ENCODE results near the gene RPE65. TPM values are rescaled to one million over a fixed set of nuclear protein-coding genes. Genes with fewer than 3 reads are reported as not detected.

The RPE65 gene
- total RNA-seq, result not detected in 2 replicates

DNA sequence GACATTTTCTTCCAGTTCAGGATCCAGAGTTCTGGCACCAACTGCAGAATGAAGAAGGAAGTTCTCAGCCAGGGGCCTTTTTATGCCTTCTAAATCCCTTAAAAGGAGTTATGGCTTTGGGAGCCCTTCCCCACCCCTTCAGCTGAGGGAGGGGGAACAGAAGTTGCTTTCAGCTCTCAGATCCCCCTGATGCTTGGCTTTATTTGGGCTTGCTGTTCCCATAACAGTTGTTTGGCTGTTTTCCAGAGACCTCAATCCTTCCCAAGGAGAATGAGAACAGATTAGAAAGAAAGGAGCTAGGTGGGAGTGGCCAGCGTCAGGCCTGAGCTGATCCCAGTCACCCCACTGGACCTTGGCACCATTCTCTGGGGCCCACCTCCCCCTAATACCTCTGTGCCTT, at the start of gene RPE65:
Gene RPE65, minus strand, starts transcription at position 54 of the 400 bp plus-strand sequence. Its CDS starts 49 bp downstream, at position 5.

DNA sequence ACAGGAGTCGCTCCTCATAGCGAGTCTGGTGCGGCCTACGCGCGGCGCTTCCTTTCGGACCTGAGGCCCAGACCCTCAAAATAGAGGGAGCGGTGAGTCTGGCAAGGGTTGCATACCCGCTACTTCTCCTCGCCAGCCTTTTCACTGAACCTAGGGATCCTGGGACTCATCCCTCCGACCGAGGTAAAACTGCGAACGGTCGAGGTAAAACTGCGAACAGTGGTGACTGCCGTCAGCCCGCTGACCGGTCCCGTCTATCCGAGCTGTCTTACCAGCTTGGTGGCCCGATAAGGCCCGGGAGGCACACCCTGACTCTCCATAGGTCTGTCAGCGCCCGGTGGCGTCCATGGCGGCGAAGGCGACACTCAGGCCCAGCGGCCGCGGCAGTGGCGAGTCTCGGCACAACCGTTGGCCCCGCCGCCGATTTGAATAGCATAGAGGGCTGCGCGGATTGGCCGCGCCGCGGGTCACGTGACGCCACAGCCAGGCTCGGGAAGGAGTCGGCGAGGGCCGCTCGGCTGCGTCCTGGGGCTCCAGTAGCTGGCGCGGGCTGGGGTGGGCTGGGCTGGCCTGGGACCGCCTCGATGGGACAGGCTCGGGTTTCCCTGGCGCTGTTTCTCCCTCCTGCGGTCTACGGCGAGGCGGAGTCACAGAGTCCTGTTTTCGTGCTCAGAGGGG, 47.1 kb upstream of the RPE65 start, which contains the start of gene DEPDC1:
Gene DEPDC1, minus strand, starts transcription at position 403 of the 678 bp plus-strand sequence. Its CDS starts 83 bp downstream, at position 320.

Other genes starting within 250 kb of the RPE65 start
- 90.9 and 116 TPM in 2 replicates for gene WLS, start 217.4 kb downstream of the RPE65 start, total RNA-seq
- 21.1 and 34.8 TPM in 2 replicates for gene DEPDC1, start 47.1 kb upstream of the RPE65 start, total RNA-seq

Data from epithelial cell of umbilical artery (primary cell).